Activated effector memory CD4-positive, alpha-beta T cell treated with anti-CD3 and anti-CD28 coated beads, Interleukin-2, amount 50 U/mL, for 16 hours (primary cell): Measurements from ENCODE around the gene FOXL1.

ENCODE experiments used
- DNase-seq: peaks from one replicate; pipeline ENCODE4 v3.0.0-alpha.2; 2020

FOXL1 gene

GRCh38 chr16:86608301-86608747, 30.0 kb downstream of the FOXL1 start:
- DNase-seq: no peak

GRCh38 chr16:86609115-86609514, 30.8 kb downstream of the FOXL1 start:
- DNase-seq: no peak

GRCh38 chr16:86609661-86610060, 31.3 kb downstream of the FOXL1 start:
- DNase-seq: no peak

GRCh38 chr16:86610779-86611524, 32.6 kb downstream of the FOXL1 start:
- DNase-seq: no peak

- no peak for DNase-seq
Measured at GRCh38 chr16:86611525-86611855, 33.1 kb downstream of the FOXL1 start.

GRCh38 chr16:86611941-86612340, 33.6 kb downstream of the FOXL1 start:
- no peak for DNase-seq

- DNase-seq: no peak
Measured at GRCh38 chr16:86614699-86615098, 36.4 kb downstream of the FOXL1 start.

- DNase-seq: no peak
Measured at GRCh38 chr16:86616906-86617305, 38.6 kb downstream of the FOXL1 start.

GRCh38 chr16:86618431-86619238, 40.3 kb downstream of the FOXL1 start:
- DNase-seq: no peak

- no peak for DNase-seq
Measured at GRCh38 chr16:86619239-86619794, 41.0 kb downstream of the FOXL1 start.

GRCh38 chr16:86620184-86620583, 41.8 kb downstream of the FOXL1 start:
- DNase-seq: no peak

- no peak for DNase-seq
Measured at GRCh38 chr16:86621966-86622365, 43.6 kb downstream of the FOXL1 start.

- no peak for DNase-seq
Measured at GRCh38 chr16:86622700-86623615, 44.6 kb downstream of the FOXL1 start.

- no peak for DNase-seq
Measured at GRCh38 chr16:86625029-86625428, 46.7 kb downstream of the FOXL1 start.

GRCh38 chr16:86625821-86626220, 47.5 kb downstream of the FOXL1 start:
- no peak for DNase-seq

- DNase-seq: peak; percentile 47
Measured at GRCh38 chr16:86626284-86626683, 47.9 kb downstream of the FOXL1 start.

- no peak for DNase-seq
Measured at GRCh38 chr16:86626966-86627365, 48.6 kb downstream of the FOXL1 start.

- no peak for DNase-seq
Measured at GRCh38 chr16:86628614-86629013, 50.3 kb downstream of the FOXL1 start.

- DNase-seq: peak; percentile 37
Measured at GRCh38 chr16:86630471-86630870, 52.1 kb downstream of the FOXL1 start.

- DNase-seq: no peak
Measured at GRCh38 chr16:86631444-86631843, 53.1 kb downstream of the FOXL1 start.
